ENCODE data around the gene TSC22D1.

The TSC22D1 gene

GRCh38 chr13:44452418-44452817 is 123.7 kb downstream of the TSC22D1 start:
- no peak for DNase-seq (ENCODE audit: low spot score)

- DNase-seq (ENCODE audit: low spot score): no peak
Observed at GRCh38 chr13:44451651-44452050, 124.5 kb downstream of the TSC22D1 start.

GRCh38 chr13:44451126-44451525 is 125.0 kb downstream of the TSC22D1 start:
- DNase-seq (ENCODE audit: low spot score): no peak

- no peak for DNase-seq (ENCODE audit: low spot score)
Observed at GRCh38 chr13:44449999-44450821, 125.9 kb downstream of the TSC22D1 start.

GRCh38 chr13:44448875-44449274 is 127.3 kb downstream of the TSC22D1 start:
- no peak for DNase-seq (ENCODE audit: low spot score)

GRCh38 chr13:44448373-44448772 is 127.8 kb downstream of the TSC22D1 start:
- DNase-seq (ENCODE audit: low spot score): no peak

- no peak for DNase-seq (ENCODE audit: low spot score)
Observed at GRCh38 chr13:44447783-44448321, 128.3 kb downstream of the TSC22D1 start.

- no peak for DNase-seq (ENCODE audit: low spot score)
Observed at GRCh38 chr13:44440046-44440608, 136.0 kb downstream of the TSC22D1 start.

- DNase-seq (ENCODE audit: low spot score): no peak
Observed at GRCh38 chr13:44439452-44440024, 136.6 kb downstream of the TSC22D1 start.

- DNase-seq (ENCODE audit: low spot score): no peak
Observed at GRCh38 chr13:44438234-44438579, 137.9 kb downstream of the TSC22D1 start.

- DNase-seq (ENCODE audit: low spot score): peak; percentile 36
Observed at GRCh38 chr13:44437356-44438233, 138.5 kb downstream of the TSC22D1 start.

GRCh38 chr13:44436589-44437337 is 139.4 kb downstream of the TSC22D1 start:
- DNase-seq (ENCODE audit: low spot score): peak; percentile 94

- DNase-seq (ENCODE audit: low spot score): no peak
Observed at GRCh38 chr13:44435919-44436510, 140.1 kb downstream of the TSC22D1 start.

- DNase-seq (ENCODE audit: low spot score): peak; percentile 95
Observed at GRCh38 chr13:44435142-44435918, 140.8 kb downstream of the TSC22D1 start.

GRCh38 chr13:44434766-44435141 is 141.4 kb downstream of the TSC22D1 start:
- no peak for DNase-seq (ENCODE audit: low spot score)

GRCh38 chr13:44433863-44434765 is 142.0 kb downstream of the TSC22D1 start:
- DNase-seq (ENCODE audit: low spot score): no peak

GRCh38 chr13:44432650-44433049 is 143.5 kb downstream of the TSC22D1 start:
- DNase-seq (ENCODE audit: low spot score): no peak

GRCh38 chr13:44431150-44431549 is 145.0 kb downstream of the TSC22D1 start:
- no peak for DNase-seq (ENCODE audit: low spot score)

GRCh38 chr13:44429311-44429710 is 146.8 kb downstream of the TSC22D1 start:
- no peak for DNase-seq (ENCODE audit: low spot score)

Data from AG08395 (cell line).